Dendritic cell treated with granulocyte-macrophage colony-stimulating factor and Interleukin-4, amounts not matched to agents 40 ng/mL and 50 ng/mL, for 4 days (primary cell): ENCODE measurements around the gene STRIP2.
"Not testable (repeated sequence)": the region's sequence is repeated elsewhere in the genome, so short reads cannot be mapped to it uniquely, and the experiment has no call there.

Source experiments
- H3K27ac Mint-ChIP-seq: one replicate; pipeline ENCODE4 v1.8.0; 2022; ENCODE audit warnings: mild to moderate bottlenecking, mixed read lengths
- H3K27me3 Mint-ChIP-seq: one replicate; pipeline ENCODE4 v1.8.0; 2022; ENCODE audit warnings: mild to moderate bottlenecking, mixed read lengths
- H3K36me3 Mint-ChIP-seq: one replicate; pipeline ENCODE4 v1.8.0; 2022; ENCODE audit warnings: low read depth, mixed read lengths
- H3K4me1 Mint-ChIP-seq: one replicate; pipeline ENCODE4 v1.8.0; 2022; ENCODE audit warnings: low read depth, mixed read lengths
- H3K4me3 Mint-ChIP-seq: one replicate; pipeline ENCODE4 v1.8.0; 2022; ENCODE audit warnings: mild to moderate bottlenecking, moderate library complexity, mixed read lengths
- H3K9me3 Mint-ChIP-seq: one replicate; pipeline ENCODE4 v1.8.0; 2022; ENCODE audit warnings: mixed read lengths
- intact Hi-C: fragments of 100-400 bp; cut with micrococcal nuclease; formaldehyde crosslinking; loops from one replicate; pipeline ENCODE4 v1.15.0; 2022

STRIP2 gene

DNA sequence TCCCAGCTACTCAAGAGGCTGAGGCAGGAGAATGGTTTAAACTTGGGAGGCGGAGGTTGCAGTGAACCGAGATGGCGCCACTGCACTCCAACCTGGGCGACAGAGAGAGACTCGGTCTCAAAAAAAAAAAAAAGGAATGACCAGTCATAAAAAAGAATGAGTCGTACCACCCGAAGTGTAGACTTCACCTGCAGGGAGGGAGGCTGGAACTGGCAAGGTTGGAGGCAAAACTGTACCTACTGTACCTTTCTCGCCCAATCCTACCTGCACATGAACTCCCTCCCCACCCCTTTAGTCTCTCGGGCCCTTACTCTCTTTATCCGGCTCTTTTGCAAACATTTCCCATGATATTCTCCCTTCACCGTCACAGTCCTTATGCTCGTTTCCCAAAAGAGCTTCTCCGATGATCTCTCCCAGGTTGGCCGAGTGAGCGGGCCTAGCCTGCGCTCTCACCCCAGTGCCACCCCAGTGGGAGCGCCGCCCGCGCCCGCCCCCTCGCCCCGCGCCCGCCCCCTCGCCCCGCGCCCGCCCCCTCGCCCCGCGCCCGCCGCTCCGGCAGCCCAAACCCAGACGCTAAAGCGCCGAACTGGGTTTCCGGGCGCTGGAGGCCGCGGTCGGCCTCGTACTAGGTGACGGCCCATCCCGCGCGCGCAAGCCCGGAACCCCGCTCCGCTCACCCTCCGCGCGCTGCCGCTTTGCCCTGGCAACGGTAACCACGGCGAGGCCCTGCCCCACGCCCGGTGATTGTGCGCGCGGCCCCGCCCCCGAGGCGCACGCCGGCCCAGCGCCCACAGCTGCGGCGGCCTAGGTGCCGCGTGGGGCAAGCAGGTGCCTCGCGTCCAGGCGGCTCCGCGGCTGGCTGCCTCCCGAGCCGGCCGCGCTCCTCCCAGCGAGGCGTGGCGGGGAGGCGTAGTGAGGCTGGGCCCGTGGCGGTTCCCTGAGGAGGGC lies 67.8 kb downstream of the STRIP2 start, which contains the start of gene SMKR1:
TSS of gene SMKR1 (plus strand) at position 772 of the 948 bp plus-strand sequence. CDS start 294 bp downstream, outside the sequence.
- intact Hi-C loops = loop anchor here (10.0 kb wide), 1 partner anchor 113 kb away; the partner anchor contains the start of gene NRF1
- H3K27me3 Mint-ChIP-seq = peaks cover 52% of the 10 kb centered on the region
- no peaks in the 10 kb centered on the region for H3K9me3 Mint-ChIP-seq
- peaks cover 21% of the 10 kb centered on the region for H3K4me1 Mint-ChIP-seq
- H3K36me3 Mint-ChIP-seq = no peaks in the 10 kb centered on the region
- H3K27ac Mint-ChIP-seq = no peak within 1 kb of the TSS
- H3K4me3 Mint-ChIP-seq = peak within 1 kb of the TSS; percentile 66

DNA sequence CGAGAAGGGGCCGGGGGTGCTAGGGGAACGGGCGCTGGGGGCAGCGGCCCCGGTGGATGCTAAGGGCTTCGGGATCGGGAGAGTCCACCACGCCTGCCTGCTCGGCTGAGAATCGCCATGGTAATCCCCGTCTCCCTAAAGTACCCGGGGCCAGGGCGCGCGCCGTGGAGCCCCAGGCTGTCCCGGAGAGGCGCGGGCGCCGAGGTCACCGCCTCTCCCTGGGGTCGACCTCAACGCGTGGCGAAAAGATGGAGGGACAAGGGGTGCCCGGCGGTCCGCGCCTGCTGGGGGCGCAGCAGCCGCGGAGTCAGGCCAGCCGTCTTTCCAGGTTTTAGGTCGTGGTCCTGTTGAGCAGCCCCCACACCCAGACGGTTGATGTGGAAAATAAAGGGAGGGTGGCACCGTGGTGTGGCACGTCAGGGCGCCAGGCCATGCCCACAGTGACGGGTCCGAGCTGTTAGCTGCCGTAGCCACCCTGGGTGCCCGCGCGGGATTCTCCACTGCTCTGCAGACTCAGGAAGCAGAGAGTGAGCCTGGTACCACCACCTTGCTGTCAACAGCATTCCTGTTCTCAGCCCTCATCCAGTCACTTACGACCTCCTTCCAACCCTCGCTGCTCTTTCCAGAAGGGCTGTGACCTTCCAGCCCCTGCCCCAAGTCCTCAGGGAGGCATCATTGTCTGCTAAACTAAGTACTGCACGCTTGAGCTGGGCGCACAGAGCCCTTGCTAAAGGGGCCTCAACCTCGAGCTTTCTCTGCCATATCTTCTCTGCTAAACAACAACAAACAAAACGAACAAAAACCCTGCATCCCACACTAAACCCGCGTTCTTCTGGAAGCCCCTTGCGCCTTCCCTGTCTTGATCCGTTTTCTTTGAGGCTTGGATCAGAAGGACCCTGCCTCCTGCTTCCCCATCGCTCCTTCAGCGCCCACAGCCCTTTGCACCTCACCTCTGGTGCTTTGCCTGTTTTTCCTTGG lies 68.8 kb downstream of the STRIP2 start:
- Mint-ChIP-seq H3K9me3 (no peaks in the 10 kb centered on the region), H3K36me3 (no peaks in the 10 kb centered on the region), H3K4me1 (peaks cover 14% of the 10 kb centered on the region), H3K27me3 (peaks cover 45% of the 10 kb centered on the region), H3K27ac (no peak overlapping the region), H3K4me3 (peak overlapping the region; percentile 66)
- intact Hi-C loops = loop anchor here (10.0 kb wide), 1 partner anchor 112 kb away; the partner anchor contains the start of gene NRF1

DNA sequence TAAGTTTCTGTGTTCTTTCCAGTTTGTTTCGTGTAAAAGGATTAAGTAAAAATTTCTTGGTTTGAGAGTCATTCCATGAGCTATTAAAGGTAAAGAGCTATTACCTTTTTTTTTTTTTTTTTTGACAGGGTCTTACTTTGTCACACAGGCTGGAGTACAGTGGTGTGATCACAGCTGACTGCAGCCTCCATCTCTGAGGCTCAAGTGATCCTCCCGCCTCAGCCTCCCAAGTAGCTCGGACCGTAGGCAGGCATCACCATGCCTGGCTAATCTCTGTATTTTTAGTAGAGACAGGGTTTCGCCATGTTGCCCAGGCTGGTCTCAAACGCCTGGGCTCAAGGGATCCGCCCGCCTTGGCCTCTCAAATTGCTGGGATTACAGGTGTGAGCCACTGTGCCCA lies 69.5 kb downstream of the STRIP2 start:
- Mint-ChIP-seq H3K9me3 (no peaks in the 10 kb centered on the region), H3K4me1 (peaks cover 13% of the 10 kb centered on the region), H3K36me3 (no peaks in the 10 kb centered on the region), H3K27ac (no peak overlapping the region), H3K27me3 (peaks cover 44% of the 10 kb centered on the region), H3K4me3 (no peak overlapping the region)
- intact Hi-C loops = loop anchor here (10.0 kb wide), 1 partner anchor 111 kb away; the partner anchor contains the start of gene NRF1

DNA sequence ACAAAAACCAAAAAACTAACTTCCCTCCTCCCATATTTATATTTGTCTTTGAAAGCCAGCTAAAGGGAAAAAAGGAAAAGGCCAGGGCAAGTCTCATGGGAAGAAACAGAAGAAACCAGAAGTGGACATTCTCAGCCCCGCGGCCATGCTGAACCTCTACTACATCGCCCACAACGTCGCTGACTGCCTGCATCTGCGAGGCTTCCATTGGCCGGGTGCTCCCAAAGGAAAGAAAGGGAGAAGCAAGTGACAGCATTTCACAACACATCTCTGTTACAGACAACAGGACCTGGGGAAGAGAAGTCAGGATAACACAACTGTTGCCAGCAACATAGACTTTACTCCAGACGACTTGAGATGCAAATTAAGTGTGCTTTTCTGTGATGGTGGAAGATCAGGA lies 78.0 kb downstream of the STRIP2 start:
- intact Hi-C loops = no loop called here
- Mint-ChIP-seq H3K36me3 (no peaks in the 10 kb centered on the region), H3K27me3 (peaks cover 5% of the 10 kb centered on the region), H3K9me3 (no peaks in the 10 kb centered on the region), H3K4me3 (no peak overlapping the region), H3K27ac (no peak overlapping the region), H3K4me1 (peaks cover 4% of the 10 kb centered on the region)

DNA sequence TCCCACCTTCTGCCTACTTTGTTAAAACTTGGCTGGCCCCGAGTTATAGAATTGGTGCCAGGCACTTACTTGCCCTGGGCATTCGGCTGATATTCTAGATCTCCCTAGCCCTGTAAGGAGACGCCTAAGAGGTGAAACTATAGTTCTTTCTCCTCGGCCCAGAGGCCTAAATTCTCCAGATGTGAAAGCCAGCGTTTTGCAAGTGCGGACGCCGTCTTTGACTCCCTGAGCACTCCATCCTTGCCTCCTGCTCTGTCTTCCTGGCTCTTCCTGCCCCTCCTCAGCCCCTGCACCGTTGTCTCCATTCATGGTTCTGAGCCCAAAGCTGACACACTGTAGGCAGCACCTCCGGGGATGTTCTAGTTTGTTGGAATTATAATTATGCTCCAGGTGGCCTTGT lies 79.3 kb downstream of the STRIP2 start:
- intact Hi-C loops = no loop called here
- Mint-ChIP-seq H3K27ac (no peak overlapping the region), H3K36me3 (no peaks in the 10 kb centered on the region), H3K9me3 (no peaks in the 10 kb centered on the region), H3K27me3 (peaks cover 5% of the 10 kb centered on the region), H3K4me3 (no peak overlapping the region), H3K4me1 (peaks cover 4% of the 10 kb centered on the region)

DNA sequence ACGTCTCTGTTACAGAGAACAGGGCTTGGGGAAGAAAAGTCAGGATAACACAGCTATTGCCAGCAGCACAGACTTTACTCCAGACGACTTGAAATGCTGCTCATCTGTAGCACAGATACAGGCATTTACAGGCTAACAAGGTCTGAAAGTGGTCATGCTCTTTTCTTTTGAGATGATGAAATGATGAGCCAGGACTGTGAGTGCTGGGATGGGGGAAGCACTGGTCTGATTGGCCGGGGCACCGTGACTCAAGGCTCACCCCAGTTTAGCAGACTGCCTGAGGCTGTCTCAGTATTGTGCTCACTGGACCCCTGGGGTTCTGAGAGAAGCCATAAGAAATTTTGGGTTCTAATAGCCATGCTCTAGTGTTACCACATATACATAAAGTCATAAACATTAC lies 80.5 kb downstream of the STRIP2 start:
- H3K4me1 Mint-ChIP-seq = peaks cover 4% of the 10 kb centered on the region
- intact Hi-C loops = no loop called here
- peaks cover 7% of the 10 kb centered on the region for H3K27me3 Mint-ChIP-seq
- no peaks in the 10 kb centered on the region for H3K9me3 Mint-ChIP-seq
- H3K4me3 Mint-ChIP-seq = no peak overlapping the region
- no peak overlapping the region for H3K27ac Mint-ChIP-seq
- H3K36me3 Mint-ChIP-seq = no peaks in the 10 kb centered on the region

DNA sequence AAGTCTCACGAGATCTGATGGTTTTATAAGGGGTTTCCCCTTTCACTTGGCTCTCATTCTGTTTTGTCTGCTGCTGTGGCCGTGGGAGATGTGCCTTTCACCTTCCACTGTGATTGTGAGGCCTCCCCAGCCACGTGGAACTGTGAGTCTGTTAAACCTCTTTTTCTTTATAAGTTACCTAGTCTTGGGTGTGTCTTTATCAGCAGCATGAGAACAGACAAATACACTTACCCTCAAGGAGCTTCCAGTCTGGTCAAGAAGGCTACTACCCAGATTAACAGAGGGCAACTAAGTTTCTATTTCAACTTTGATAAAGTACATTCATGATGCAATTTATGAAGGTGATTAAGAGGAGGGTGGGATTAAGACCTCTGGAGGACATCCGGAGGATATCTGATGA lies 81.1 kb downstream of the STRIP2 start:
- intact Hi-C loops = no loop called here
- Mint-ChIP-seq H3K36me3 (no peaks in the 10 kb centered on the region), H3K4me3 (no peak overlapping the region), H3K9me3 (no peaks in the 10 kb centered on the region), H3K27me3 (peaks cover 9% of the 10 kb centered on the region), H3K27ac (no peak overlapping the region), H3K4me1 (peaks cover 4% of the 10 kb centered on the region)

DNA sequence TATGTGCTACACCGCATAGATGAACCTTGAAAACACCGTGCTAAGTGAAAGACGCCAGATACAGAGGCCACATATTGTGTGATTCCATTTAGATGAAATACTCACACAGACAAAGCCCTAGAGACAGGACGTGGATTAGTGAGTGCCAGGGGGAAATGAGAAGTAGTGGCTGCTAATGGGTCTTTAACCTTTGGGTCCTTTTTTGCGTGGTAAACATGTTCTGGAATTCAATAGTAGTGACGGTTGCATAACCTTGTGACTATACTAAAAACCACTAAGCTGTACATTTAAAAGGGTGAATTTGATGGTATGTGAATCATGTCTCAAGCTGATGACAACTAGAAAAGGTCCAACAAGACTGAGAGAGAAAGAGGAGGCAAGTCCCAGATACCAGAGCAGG lies 83.7 kb downstream of the STRIP2 start:
- H3K36me3 Mint-ChIP-seq = no peaks in the 10 kb centered on the region
- intact Hi-C loops = no loop called here
- no peak overlapping the region for H3K27ac Mint-ChIP-seq
- H3K9me3 Mint-ChIP-seq = no peaks in the 10 kb centered on the region
- H3K4me1 Mint-ChIP-seq = no peaks in the 10 kb centered on the region
- no peak overlapping the region for H3K4me3 Mint-ChIP-seq
- peaks cover 20% of the 10 kb centered on the region for H3K27me3 Mint-ChIP-seq

DNA sequence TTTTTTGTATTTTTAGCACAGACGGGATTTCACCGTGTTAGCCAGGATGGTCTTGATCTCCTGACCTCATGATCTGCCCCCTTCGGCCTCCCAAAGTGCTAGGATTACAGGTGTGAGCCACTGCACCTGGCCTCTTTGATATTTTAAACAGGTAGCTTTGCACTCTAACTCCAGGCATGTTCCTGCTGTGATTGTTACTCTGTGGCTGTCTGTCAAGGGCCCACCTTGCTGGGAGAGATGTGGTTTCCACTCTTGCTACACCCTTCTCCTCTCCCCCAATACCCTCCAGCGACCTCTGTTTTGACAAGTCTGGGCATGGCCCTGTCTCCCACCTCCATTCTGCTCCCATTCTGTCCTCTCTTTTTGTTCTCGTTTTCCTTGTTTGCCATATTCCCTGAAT lies 85.2 kb downstream of the STRIP2 start:
- H3K4me3 Mint-ChIP-seq = no peak overlapping the region
- peaks cover 2% of the 10 kb centered on the region for H3K4me1 Mint-ChIP-seq
- H3K27me3 Mint-ChIP-seq = peaks cover 22% of the 10 kb centered on the region
- H3K27ac Mint-ChIP-seq = no peak overlapping the region
- intact Hi-C loops = no loop called here
- H3K36me3 Mint-ChIP-seq = no peaks in the 10 kb centered on the region
- no peaks in the 10 kb centered on the region for H3K9me3 Mint-ChIP-seq

DNA sequence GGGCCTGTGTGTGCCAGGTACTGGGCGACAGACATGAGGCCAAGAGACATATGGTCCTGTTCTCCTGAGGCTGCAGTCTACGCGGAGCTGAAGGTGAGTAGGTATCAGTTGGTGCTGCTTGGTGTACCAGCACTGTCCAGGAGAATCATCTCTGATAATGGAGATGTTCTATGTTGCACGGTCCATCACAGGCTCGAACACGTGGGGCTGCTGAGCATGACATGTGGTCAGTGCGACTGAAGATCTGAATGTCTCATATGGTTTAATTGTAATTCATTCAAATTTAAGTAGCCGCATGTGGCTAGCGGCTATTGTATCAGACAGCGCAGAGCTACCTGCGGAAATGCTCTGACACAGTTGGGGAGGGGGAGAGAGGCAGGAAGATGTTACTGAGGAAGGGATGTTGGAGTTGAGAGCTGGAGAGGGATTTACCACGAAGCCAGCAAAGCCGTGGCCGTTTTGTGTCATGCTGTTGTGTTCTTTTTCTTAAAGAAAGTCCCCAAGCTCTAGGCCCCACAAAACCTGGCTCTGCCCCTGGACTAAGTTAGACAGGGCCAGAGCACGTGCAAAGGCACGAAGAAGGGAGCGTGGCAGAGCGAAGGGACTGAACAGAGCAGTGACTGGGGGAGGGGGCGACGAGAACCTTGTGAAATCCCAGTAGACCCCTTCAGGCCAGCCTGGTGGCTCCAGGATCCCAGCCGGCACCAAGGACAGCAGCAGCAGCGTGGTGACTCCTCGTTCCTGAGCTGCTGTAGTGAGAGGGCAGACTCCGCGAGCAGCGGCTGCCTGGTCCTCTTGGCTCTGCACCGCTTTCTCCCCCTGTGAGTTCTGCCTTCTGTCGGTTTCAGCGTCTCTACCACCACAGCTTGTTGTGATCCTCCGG lies 88.1 kb downstream of the STRIP2 start:
- Mint-ChIP-seq H3K36me3 (no peaks in the 10 kb centered on the region), H3K4me1 (peaks cover 13% of the 10 kb centered on the region), H3K27me3 (peaks cover 20% of the 10 kb centered on the region), H3K27ac (no peak overlapping the region), H3K9me3 (no peaks in the 10 kb centered on the region), H3K4me3 (no peak overlapping the region)
- intact Hi-C loops = no loop called here

DNA sequence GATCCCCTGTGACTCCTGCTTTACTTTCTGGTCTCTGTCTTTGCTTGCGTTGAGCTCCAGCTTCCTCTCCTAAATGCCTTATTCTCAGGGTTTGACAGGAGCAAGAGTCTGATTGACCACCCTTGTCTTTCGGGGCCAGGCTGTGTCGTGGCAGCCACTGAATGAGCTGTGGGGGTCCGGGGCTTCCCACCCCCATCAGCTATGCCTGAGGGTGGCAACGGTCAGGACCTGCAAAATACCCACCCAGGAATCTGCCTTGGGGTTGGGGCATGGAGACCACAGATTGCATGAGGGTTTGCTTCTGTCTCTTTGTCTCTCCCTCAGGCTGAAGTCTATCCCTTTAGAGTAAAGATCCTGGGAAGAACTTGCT lies 88.7 kb downstream of the STRIP2 start:
- no peak overlapping the region for H3K27ac Mint-ChIP-seq
- H3K4me3 Mint-ChIP-seq = no peak overlapping the region
- H3K9me3 Mint-ChIP-seq = no peaks in the 10 kb centered on the region
- intact Hi-C loops = no loop called here
- H3K4me1 Mint-ChIP-seq = peaks cover 13% of the 10 kb centered on the region
- no peaks in the 10 kb centered on the region for H3K36me3 Mint-ChIP-seq
- H3K27me3 Mint-ChIP-seq = peaks cover 20% of the 10 kb centered on the region

DNA sequence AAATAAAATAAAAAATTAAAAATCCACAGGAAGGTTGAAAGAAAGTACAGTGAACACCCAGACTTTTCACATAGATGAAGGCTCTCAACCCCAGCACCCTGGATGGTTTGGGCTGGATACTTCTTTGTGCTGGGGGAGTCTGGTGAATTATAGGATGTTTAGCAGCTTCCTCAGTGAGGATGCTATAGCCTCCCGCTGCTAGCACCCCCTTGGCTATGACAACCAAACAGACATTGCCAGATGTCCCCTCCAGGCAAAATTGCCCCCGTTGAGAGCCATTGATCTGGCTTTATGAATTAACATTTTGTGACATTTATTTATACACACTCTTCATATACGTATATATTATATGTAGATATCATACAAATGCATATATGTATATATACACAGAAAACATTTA lies 89.7 kb downstream of the STRIP2 start:
- peaks cover 20% of the 10 kb centered on the region for H3K27me3 Mint-ChIP-seq
- H3K9me3 Mint-ChIP-seq = no peaks in the 10 kb centered on the region
- no peak overlapping the region for H3K4me3 Mint-ChIP-seq
- intact Hi-C loops = no loop called here
- no peaks in the 10 kb centered on the region for H3K36me3 Mint-ChIP-seq
- peaks cover 13% of the 10 kb centered on the region for H3K4me1 Mint-ChIP-seq
- H3K27ac Mint-ChIP-seq = no peak overlapping the region

DNA sequence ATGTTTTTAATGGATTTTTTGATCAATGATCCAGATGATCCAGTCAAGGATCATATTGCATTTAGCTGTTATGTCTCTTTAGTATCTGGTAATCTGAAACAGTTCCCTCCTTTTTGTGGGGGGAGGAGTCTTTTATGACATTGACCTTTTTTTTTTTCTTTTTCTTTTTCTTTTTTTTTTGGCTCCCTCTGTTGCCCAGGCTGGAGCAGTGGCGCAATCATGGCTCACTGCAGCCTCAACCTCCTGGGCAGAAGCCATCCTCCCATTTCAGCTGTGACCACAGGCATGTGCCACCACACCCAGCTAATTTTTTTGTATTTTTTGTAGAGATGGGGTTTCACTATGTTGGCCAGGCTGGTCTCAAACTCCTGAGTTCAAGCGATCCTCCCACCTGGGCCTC lies 90.2 kb downstream of the STRIP2 start:
- H3K27ac Mint-ChIP-seq, H3K9me3 Mint-ChIP-seq, intact Hi-C loops, H3K36me3 Mint-ChIP-seq, H3K4me3 Mint-ChIP-seq: not testable (repeated sequence)
- Mint-ChIP-seq H3K4me1 (peaks cover 13% of the 10 kb centered on the region), H3K27me3 (peaks cover 20% of the 10 kb centered on the region)
